ENCODE data around the gene PCNA. TPM values are rescaled to one million over a fixed set of nuclear protein-coding genes. Genes with fewer than 3 reads are reported as not detected.

Gene PCNA
- total and polyA plus RNA-seq, 9 of the 15 experiments (the other 6 are each of a cell fraction or from before 2014, with no cell fraction given): 213 to 390 (median 291) TPM

DNA sequence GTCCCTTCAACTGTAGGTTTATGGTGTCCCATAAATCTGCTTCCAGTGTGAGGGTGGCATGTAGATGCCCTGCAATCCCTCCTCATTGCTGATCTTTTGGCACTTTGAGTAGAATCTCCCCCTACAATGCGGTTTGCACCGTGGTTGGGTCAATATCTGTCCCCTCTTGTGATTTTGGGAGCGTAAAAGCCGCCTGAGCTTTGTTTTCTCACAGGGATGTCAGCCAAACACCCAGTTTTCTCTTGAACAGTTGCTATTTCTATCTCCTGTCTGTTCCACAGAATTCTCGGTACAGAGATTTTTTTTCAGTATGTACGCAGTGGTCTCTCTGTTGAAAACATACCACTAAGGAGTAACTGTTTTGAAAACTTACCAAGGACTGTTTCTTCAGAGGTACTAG, 28.8 kb upstream of the PCNA start (continued):
- TF ChIP-seq, protein P1, sequence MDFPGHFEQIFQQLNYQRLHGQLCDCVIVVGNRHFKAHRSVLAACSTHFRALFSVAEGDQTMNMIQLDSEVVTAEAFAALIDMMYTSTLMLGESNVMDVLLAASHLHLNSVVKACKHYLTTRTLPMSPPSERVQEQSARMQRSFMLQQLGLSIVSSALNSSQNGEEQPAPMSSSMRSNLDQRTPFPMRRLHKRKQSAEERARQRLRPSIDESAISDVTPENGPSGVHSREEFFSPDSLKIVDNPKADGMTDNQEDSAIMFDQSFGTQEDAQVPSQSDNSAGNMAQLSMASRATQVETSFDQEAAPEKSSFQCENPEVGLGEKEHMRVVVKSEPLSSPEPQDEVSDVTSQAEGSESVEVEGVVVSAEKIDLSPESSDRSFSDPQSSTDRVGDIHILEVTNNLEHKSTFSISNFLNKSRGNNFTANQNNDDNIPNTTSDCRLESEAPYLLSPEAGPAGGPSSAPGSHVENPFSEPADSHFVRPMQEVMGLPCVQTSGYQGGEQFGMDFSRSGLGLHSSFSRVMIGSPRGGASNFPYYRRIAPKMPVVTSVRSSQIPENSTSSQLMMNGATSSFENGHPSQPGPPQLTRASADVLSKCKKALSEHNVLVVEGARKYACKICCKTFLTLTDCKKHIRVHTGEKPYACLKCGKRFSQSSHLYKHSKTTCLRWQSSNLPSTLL (IDR thresholded peaks at IDR 0.05): no peak
- no peak for TF ChIP-seq PTRF (tag; IDR thresholded peaks at IDR 0.05)
- TF ChIP-seq EZH2 (IDR thresholded peaks at IDR 0.05; ENCODE audit: borderline replicate concordance, low read depth, low read length): no peak
- no peak for TF ChIP-seq CBX1 (IDR thresholded peaks at IDR 0.05; ENCODE audit: low read depth)
- TF ChIP-seq, protein P2, sequence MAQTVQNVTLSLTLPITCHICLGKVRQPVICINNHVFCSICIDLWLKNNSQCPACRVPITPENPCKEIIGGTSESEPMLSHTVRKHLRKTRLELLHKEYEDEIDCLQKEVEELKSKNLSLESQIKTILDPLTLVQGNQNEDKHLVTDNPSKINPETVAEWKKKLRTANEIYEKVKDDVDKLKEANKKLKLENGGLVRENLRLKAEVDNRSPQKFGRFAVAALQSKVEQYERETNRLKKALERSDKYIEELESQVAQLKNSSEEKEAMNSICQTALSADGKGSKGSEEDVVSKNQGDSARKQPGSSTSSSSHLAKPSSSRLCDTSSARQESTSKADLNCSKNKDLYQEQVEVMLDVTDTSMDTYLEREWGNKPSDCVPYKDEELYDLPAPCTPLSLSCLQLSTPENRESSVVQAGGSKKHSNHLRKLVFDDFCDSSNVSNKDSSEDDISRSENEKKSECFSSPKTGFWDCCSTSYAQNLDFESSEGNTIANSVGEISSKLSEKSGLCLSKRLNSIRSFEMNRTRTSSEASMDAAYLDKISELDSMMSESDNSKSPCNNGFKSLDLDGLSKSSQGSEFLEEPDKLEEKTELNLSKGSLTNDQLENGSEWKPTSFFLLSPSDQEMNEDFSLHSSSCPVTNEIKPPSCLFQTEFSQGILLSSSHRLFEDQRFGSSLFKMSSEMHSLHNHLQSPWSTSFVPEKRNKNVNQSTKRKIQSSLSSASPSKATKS (CRISPR knock-in tag; IDR thresholded peaks at IDR 0.05): no peak
- no peak for TF ChIP-seq TCFL5 (CRISPR knock-in tag; conservative IDR thresholded peaks at IDR 0.05)

All from K562 (cell line).